Dermis microvascular lymphatic vessel endothelial cell (primary cell): ENCODE measurements around the gene PRPF19. TPM values are rescaled to one million over a fixed set of nuclear protein-coding genes. Genes with fewer than 3 reads are reported as not detected.
A peak's percentile ranks its signal among the peaks of the same experiment; 100 is the strongest.

Experiments used
- DNase-seq, 2 donors: peaks; one replicate each; pipeline versions ENCODE4 v3.0.0 to v3.0.0-alpha.2; 2010; ENCODE audit warnings: low read depth in 2 of 2
- total RNA-seq: library from RNA; depleted of rRNA; stranded (reverse); fragments of >200 nt; gene quantifications from 2 replicates; pipeline ENCODE4 v1.2.1, GENCODE V29; 2014

PRPF19 gene
- total RNA-seq, 1 donor from 2014 or later, result 51.6 TPM

- no peak for DNase-seq
Observed at GRCh38 chr11:60874421-60875365, 31.7 kb downstream of the PRPF19 start.

GRCh38 chr11:60873533-60873932, 32.9 kb downstream of the PRPF19 start:
- no peak for DNase-seq

GRCh38 chr11:60872961-60873524, 33.3 kb downstream of the PRPF19 start:
- DNase-seq, result peak in 1 of 2 donors; percentile 44

- DNase-seq, result no peak
Observed at GRCh38 chr11:60872124-60872960, 34.0 kb downstream of the PRPF19 start.

- DNase-seq, result no peak
Observed at GRCh38 chr11:60871378-60872061, 34.9 kb downstream of the PRPF19 start.

- DNase-seq, result no peak
Observed at GRCh38 chr11:60870733-60871377, 35.5 kb downstream of the PRPF19 start.

GRCh38 chr11:60870276-60870675, 36.1 kb downstream of the PRPF19 start:
- DNase-seq, result no peak

GRCh38 chr11:60869451-60869825, 36.9 kb downstream of the PRPF19 start:
- no peak for DNase-seq

GRCh38 chr11:60868682-60869450, 37.5 kb downstream of the PRPF19 start:
- DNase-seq, result no peak

- DNase-seq, result no peak
Observed at GRCh38 chr11:60867871-60868681, 38.3 kb downstream of the PRPF19 start.

- DNase-seq, result no peak
Observed at GRCh38 chr11:60866911-60867870, 39.2 kb downstream of the PRPF19 start, which contains the start of gene ZP1. TSS of gene ZP1 (plus strand) at chr11:60867542. CDS start at chr11:60867562, 20 bp downstream.

GRCh38 chr11:60864856-60865513, 41.4 kb downstream of the PRPF19 start:
- DNase-seq, result no peak

- no peak for DNase-seq
Observed at GRCh38 chr11:60863550-60864521, 42.5 kb downstream of the PRPF19 start.

GRCh38 chr11:60862171-60862570, 44.2 kb downstream of the PRPF19 start:
- DNase-seq, result no peak

- DNase-seq, result peak in 1 of 2 donors; percentile 14
Observed at GRCh38 chr11:60860943-60861342, 45.4 kb downstream of the PRPF19 start.

GRCh38 chr11:60859616-60860250, 46.7 kb downstream of the PRPF19 start:
- DNase-seq, result no peak
